Prostate gland (tissue), 2 donors: ENCODE measurements around the gene SPCS1. TPM values are rescaled to one million over a fixed set of nuclear protein-coding genes. Genes with fewer than 3 reads are reported as not detected.
"Not testable (repeated sequence)": the region's sequence is repeated elsewhere in the genome, so short reads cannot be mapped to it uniquely, and the experiment has no call there.

Source experiments
- DNase-seq: peaks from one replicate; pipeline ENCODE4 v3.0.0-alpha.2; 2019; ENCODE audit warnings: low spot score
- H3K27ac ChIP-seq, 2 donors: fragments of 200-600 bp; sonication (generic); 2 replicates each; pipeline ENCODE4 v1.5.1; 2017 to 2019
- H3K27me3 ChIP-seq: fragments of 200-600 bp; sonication (generic); replicated peaks from 2 replicates; pipeline ENCODE4 v1.5.1; 2019; ENCODE audit not compliant: insufficient read depth
- H3K36me3 ChIP-seq, 2 donors: fragments of 200-600 bp; sonication (generic); 1 replicate in 1 of 2; 2 replicates in 1 of 2; pipeline versions ENCODE4 v1.5.1 to v1.8.1; 2017 to 2019
- H3K4me1 ChIP-seq: fragments of 200-600 bp; sonication (generic); replicated peaks from 2 replicates; pipeline ENCODE4 v1.5.1; 2019
- H3K4me3 ChIP-seq, 2 donors: fragments of 200-600 bp; sonication (generic); 2 replicates each; pipeline ENCODE4 v1.5.1; 2017 to 2019
- H3K9me3 ChIP-seq: fragments of 200-600 bp; sonication (generic); 2 replicates; pipeline ENCODE4 v1.5.1; 2017
- CTCF ChIP-seq, 4 experiments: fragments of 200-600 bp in 2 of 4; fragments of 450-650 bp in 2 of 4; sonication (generic) in 2 of 4; IDR thresholded peaks; 1 replicate in 3 of 4; 2 replicates in 1 of 4; pipeline ENCODE4 v1.5.1; 2016 to 2019; ENCODE audit warnings: antibody characterized with exemption in 4 of 4, mild to moderate bottlenecking in 2 of 4, moderate library complexity in 2 of 4
- POLR2A ChIP-seq: fragments of 450-650 bp; IDR thresholded peaks from one replicate; pipeline ENCODE4 v1.6.1; 2016; ENCODE audit warnings: antibody characterized with exemption, mild to moderate bottlenecking
- POLR2AphosphoS5 ChIP-seq: sonication (generic); formaldehyde crosslinking; IDR thresholded peaks from one replicate; pipeline ENCODE4 v1.6.1; 2017; ENCODE audit warnings: antibody characterized with exemption
- WGBS: methylation state at CpG from one replicate; pipeline ENCODE4 v1.1.5; 2018; 5-methylcytosine and 5-hydroxymethylcytosine counted together
- intact Hi-C: fragments of 100-400 bp; cut with DNase I; formaldehyde crosslinking; loops from one replicate; pipeline ENCODE4 v1.14.2; 2022
- total RNA-seq, 2 donors: library from RNA; depleted of rRNA; stranded (reverse); fragments of >200 nt; gene quantifications; one replicate each; pipeline ENCODE4 v1.1.0, GENCODE V29; 2016

The SPCS1 gene
- total RNA-seq, 2 donors from 2014 or later: 144 to 296 TPM

GRCh38 chr3:52724511-52724910 lies 18.6 kb downstream of the SPCS1 start:
- Histone ChIP-seq H3K27me3 (no peaks in the 10 kb centered on the region), H3K4me1 (no peaks in the 10 kb centered on the region), H3K4me3 (no peak overlapping the region), H3K27ac (no peak overlapping the region), H3K9me3 (no peaks in the 10 kb centered on the region), H3K36me3 (no peaks in the 10 kb centered on the region)
- WGBS: 96% methylated on average over 1 of the region's 1 CpG
- TF ChIP-seq POLR2AphosphoS5: no peak
- no peak for TF ChIP-seq CTCF (IDR thresholded peaks at IDR 0.05)
- TF ChIP-seq POLR2A: no peak
- DNase-seq: no peak
- intact Hi-C loops: no loop called here

GRCh38 chr3:52728753-52729152 lies 22.8 kb downstream of the SPCS1 start:
- H3K27ac ChIP-seq, H3K9me3 ChIP-seq, H3K4me3 ChIP-seq, intact Hi-C loops, H3K4me1 ChIP-seq, H3K27me3 ChIP-seq, DNase-seq, H3K36me3 ChIP-seq: not testable (repeated sequence)
- 64% methylated on average over 3 of the region's 3 CpGs for WGBS

GRCh38 chr3:52730681-52731080 lies 24.8 kb downstream of the SPCS1 start:
- no peaks in the 10 kb centered on the region for H3K4me1 ChIP-seq
- no peaks in the 10 kb centered on the region for H3K9me3 ChIP-seq
- intact Hi-C loops: no loop called here
- DNase-seq: no peak
- H3K4me3 ChIP-seq: no peak overlapping the region
- H3K36me3 ChIP-seq: peaks cover 0 to 3% of the 10 kb centered on the region in 2 donors
- no peak for TF ChIP-seq CTCF (IDR thresholded peaks at IDR 0.05)
- TF ChIP-seq POLR2AphosphoS5: no peak
- TF ChIP-seq POLR2A: no peak
- no peaks in the 10 kb centered on the region for H3K27me3 ChIP-seq
- no peak overlapping the region for H3K27ac ChIP-seq

GRCh38 chr3:52731590-52731989 lies 25.7 kb downstream of the SPCS1 start:
- H3K36me3 ChIP-seq: peaks cover 0 to 6% of the 10 kb centered on the region in 2 donors
- no peaks in the 10 kb centered on the region for H3K4me1 ChIP-seq
- H3K9me3 ChIP-seq: no peaks in the 10 kb centered on the region
- no peaks in the 10 kb centered on the region for H3K27me3 ChIP-seq
- intact Hi-C loops: no loop called here
- no peak overlapping the region for H3K27ac ChIP-seq
- 97% methylated on average over 14 of the region's 14 CpGs for WGBS
- no peak overlapping the region for H3K4me3 ChIP-seq
- no peak for DNase-seq
- TF ChIP-seq CTCF (IDR thresholded peaks at IDR 0.05) (no peak), POLR2AphosphoS5 (no peak), POLR2A (no peak)

- Histone ChIP-seq H3K4me1 (no peaks in the 10 kb centered on the region), H3K27ac (no peak overlapping the region), H3K4me3 (no peak overlapping the region), H3K36me3 (peaks cover 0 to 6% of the 10 kb centered on the region in 2 donors), H3K9me3 (no peaks in the 10 kb centered on the region), H3K27me3 (no peaks in the 10 kb centered on the region)
- intact Hi-C loops: no loop called here
- WGBS: 91% methylated on average over 10 of the region's 10 CpGs
- TF ChIP-seq POLR2A (no peak), POLR2AphosphoS5 (no peak), CTCF (IDR thresholded peaks at IDR 0.05) (no peak)
- no peak for DNase-seq
Observed at GRCh38 chr3:52733256-52733891, 27.5 kb downstream of the SPCS1 start.
